NCI-H446 treated with DMSO at 0.1 percent for 48 hours (cell line): ENCODE measurements around the gene IRF7.
A peak's percentile ranks its signal among the peaks of the same experiment; 100 is the strongest.
"Not testable (repeated sequence)": the region's sequence is repeated elsewhere in the genome, so short reads cannot be mapped to it uniquely, and the experiment has no call there.

ENCODE experiments used
- DNase-seq: peaks from one replicate; lab custom pipeline; 2025; lab: John Stamatoyannopoulos, UW

The IRF7 gene

DNA sequence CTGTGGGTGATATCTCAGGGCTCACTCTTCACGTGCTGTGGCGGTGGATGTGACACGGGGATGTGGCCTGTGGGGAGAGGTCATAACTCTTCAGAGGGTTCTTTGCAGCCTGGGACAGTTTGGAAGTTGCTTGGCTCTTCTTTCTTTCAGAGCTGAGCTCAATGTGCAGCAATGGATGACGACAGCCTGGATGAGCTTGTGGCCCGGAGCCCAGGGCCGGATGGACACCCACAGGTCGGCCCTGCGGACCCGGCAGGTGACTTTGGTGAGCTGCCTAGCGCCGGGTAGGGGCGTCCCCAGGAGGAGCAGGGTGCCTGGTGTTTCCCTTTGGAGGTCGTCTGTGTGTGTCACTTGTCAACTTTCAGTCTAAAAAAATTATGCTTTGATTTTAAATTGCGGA, 34.4 kb downstream of the IRF7 start:
- no peak for DNase-seq

GRCh38 chr11:579830-580601, 35.7 kb downstream of the IRF7 start:
- DNase-seq = no peak

DNA sequence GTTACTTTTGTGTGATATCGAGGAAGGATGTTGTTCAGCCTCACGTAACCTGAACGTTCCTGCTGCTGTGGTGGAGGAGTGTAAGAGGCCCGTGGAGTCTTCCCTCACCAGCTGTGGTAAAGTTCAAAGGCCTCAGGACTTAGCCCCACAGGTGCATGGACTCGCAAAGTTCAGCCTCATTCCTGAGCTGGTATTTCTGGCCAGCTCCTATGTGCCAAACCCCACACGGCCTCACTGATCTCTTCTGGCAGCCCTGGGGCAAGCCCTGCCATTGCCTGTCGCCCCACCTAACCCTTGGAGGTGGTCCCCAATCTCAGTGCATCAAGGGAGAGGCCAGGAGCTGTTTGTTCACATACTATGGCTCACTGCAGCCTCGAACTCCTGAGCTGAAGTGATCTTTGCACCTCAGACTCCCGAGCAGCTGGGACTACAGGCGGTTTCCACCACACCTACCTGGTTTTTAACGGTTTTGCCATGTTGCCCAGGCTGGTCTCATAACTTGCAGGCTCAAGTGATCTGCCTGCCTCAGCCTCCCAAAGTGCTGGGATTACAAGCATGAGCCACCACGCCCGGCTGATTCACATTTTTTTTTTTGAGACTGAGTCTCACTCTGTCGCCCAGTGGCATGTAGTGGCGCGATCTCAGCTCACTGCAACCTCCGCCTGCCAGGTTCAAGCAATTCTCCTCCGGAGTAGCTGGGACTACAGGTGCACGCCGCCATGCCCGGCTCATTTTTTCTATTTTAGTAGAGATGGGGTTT, 37.3 kb downstream of the IRF7 start:
- DNase-seq = no peak

DNA sequence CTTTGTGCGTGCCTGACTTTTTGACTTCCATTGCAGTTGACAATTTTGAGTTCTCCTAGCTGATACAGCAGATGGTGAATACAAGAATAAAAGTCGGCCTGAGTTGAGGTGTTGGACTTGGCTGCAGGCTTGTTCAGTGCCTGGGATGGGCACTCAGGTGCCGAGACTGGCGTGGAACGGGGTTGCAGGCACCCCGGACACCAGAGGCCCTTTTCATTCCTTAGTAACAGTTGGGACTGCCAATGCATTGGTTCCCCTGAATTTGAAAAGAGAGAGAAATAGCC, 38.2 kb downstream of the IRF7 start:
- DNase-seq = no peak

- no peak for DNase-seq
These were observed 38.7 kb downstream of the IRF7 start for GRCh38 chr11:576811-577610.

- DNase-seq = peak; percentile 93
These were observed 39.6 kb downstream of the IRF7 start, which contains the start of gene PHRF1 for GRCh38 chr11:575996-576768. Gene PHRF1, plus strand, starts transcription at chr11:576470. Its CDS starts 5,043 bp downstream, at chr11:581513.

GRCh38 chr11:575313-575995, 40.3 kb downstream of the IRF7 start:
- DNase-seq = peak; percentile 68

- DNase-seq = no peak
These were observed 41.0 kb downstream of the IRF7 start for GRCh38 chr11:574632-575312.

DNA sequence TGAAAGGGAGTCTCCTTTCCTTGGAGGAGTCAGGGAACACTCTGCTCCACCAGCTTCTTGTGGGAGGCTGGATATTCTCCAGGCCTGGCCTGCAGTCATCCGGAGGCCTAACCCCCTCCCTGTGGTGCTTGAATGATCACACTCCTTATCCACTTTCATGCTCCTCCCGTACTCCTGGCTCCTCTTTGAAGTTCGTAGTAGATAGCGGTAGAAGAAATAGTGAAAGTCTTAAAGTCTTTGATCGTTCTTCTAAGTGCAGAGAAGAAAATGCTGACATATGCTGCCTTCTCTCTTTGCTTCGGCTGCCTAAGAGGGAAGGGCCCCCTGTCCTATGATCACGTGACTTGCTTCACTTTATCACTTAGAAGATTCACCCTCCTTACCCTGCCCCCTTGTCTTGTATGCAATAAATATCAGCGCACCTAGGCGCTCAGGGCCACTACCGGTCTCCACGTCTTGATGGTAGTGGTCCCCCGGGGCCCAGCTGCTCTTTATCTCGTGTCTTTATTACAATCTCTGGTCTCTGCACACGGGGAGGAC, 41.6 kb downstream of the IRF7 start:
- DNase-seq = not testable (repeated sequence)

GRCh38 chr11:573146-573759, 42.5 kb downstream of the IRF7 start:
- no peak for DNase-seq

DNA sequence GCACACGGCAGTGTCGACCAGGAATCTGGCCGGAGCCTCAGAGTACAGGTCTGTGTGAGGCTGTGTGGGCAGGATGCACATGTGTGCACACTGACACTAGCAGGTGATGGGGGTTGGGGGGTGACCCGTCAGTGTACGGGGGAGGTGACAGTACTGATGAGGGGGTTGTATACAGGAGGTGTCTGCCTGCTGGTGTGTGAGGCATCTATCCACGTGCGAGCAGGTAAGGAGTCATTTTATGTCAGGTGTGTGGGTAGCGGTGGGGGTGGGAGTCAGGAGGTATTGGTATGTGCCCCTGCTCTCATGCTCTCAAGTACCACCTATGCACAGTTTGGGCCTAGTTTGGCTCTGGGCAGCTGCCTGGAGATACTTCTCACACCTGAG, 44.0 kb downstream of the IRF7 start:
- DNase-seq = no peak

GRCh38 chr11:569158-569885, 46.4 kb downstream of the IRF7 start:
- DNase-seq = no peak

DNA sequence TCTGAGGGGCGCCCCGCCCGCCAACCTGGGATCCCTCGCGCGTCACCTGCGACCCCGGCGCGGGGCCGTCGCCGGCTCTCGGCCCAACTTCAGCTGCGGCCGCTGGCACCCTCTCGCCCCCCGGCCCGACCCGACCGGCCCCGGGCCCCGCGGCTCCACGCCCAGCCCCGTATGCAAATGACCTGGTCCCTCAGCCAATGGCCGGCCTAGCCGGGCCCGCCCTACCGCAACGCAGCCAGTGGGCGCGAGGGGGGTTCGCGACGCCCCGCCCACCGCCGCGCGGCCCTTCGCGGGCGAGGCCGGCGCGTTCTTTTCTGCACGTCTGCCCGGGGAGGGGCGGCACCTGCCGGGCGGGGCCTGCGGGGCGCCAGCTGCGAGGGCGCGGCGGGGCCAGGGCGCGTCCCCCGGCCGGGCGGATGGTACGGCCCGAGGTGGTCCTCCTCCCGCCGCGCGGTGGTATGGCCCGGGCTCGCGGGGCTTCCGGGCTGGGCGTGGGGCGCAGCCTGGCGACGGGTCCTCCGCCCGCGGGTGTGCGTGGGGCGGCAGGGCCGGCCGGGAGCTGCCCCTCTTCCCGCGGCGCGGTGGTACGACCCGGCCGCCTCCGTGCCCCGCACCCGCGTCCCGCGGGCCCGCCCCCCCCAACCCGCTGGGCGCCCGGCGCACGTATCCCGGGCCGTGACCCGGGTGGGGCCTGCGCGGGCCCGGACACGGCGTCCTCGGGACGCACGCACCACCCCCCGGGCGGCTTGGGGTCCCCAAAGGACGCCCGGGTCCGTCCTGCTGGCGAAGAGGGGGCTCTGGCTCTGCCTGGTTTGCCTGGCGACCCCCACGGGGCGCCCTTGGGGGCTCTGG, 47.2 kb downstream of the IRF7 start:
- peak; percentile 90 for DNase-seq

GRCh38 chr11:567629-568292, 48.0 kb downstream of the IRF7 start:
- no peak for DNase-seq

DNA sequence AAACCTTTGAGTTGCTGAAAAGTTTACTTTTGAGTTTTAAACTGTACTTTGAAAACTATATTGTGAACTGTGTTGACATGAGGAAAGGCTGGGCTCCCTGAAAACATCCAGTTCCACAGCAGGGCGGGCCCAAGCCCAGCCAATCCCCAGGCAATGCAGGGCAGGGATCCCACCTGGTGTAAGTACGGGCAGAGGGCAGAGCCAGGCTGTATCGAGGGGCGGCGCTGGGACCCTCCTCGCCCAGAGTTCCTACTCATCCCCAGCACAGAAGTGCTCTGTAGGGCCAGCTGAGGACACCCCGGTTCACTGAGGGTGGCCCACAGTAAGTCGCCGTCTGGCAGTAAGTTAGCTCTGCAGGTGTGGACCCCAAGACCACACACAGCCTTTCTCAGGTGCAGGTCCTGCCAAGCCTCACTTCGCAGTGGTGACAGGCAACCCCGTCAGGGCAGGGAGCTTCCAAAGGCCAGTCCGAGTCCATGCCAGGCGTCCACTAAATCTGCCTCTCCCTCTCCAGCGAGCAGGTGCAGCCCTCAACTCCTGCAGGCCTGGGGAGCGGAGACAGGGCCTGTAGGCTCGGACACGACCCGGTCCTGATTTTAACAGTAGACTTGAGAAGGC, 48.6 kb downstream of the IRF7 start:
- DNase-seq = no peak

DNA sequence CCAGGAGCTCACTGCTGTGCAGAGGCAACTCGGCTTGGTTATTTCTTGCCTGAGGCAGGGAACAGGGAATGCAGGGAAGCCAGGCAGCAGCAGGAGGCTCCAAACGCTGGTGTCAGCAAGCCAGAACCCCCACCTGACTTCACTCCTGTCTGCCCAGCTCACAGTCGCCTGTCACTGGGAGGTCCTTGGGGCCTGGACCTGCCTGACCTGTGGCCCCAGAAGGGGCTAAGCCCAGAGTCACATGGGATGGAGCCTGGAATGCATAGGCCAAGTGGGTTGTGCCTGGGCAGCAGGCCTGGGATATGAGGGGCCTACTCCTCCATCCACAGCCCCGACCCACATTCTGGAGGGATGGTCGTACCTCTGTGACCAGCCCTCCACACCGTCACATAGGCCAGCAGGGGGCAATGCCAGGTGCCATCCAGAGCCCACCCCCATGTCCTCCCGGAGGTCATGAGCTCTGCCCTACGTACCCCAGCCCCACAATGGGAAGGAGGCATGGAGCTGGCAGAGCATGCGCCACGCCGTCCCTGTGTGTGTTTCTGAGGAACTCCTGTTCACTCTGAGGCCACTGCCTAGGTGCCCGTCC, 49.7 kb downstream of the IRF7 start:
- no peak for DNase-seq
